ENCODE data around the gene CHP2. TPM values are rescaled to one million over a fixed set of nuclear protein-coding genes. Genes with fewer than 3 reads are reported as not detected.

Gene CHP2
- not detected in 2 replicates for total RNA-seq

DNA sequence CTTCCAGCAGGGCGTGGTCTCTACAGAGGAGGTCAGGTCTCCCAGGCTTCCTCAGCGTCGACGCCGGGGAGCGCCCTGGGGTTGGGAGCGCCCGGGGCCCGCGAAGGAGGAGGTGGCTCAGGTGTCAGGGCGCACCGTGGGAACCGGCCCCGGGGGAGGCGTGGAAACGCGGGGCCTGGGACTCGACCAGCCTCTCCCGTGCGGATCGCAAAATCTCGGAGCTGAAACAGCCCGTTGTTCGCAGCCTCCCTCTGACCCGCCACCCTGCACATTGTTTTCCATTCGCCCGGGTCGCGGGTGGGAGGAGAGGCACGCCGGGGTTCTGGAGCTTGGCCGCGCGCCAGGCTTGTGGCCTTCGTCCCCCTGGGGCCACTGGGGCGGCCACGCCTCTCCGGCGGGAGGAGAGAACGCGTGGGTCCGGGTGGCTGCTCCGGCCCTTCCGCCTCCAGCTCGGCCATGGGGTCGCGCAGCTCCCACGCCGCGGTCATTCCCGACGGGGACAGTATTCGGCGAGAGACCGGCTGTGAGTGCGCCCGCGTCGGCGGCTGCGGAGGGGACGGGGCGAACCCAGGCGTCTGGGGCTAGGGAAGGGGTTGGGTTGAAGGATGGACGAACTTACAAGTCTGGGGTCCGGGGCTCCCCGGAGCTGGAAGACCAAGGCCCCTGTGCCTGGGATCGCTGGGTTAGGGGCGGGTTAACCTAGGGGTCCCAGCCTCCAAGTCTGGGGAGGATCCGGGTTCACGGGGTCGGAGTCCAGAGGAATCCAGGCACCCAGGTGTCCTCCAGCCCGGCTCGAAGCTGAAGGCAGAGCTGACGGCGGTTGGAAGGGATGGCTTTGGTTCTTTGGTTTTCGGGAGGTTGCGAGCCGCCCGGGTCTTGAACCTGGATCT is at the start of gene CHP2:
CHP2 (plus strand) TSS at position 433 of the 890 bp plus-strand sequence; CDS start at position 457, 24 bp downstream.

DNA sequence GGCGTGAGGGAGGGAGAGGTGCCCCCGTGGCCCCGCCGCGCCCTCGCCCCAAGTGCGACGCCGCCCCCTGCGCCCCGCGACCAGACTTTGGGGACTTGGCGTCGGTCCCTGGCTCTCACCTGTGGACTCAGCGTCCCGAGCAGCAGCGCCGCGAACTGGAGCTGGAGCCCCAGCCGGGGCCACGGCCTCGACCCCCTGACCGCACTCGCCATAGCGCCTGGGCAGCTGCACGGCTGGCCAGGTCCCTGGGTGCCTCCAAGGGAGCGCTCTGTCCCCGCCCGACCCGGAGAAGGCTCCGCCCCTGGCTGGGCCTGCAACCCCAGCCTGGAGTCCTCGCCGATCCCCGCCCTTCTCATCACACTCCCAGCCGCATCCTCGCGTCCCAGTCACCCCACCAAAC is 41.9 kb upstream of the CHP2 start, which contains the start of gene ERN2:
ERN2 (minus strand) TSS at position 247 of the 400 bp plus-strand sequence; CDS start at position 212, 35 bp downstream.

Other genes with a start within 250 kb of the CHP2 start
- 30.0 and 44.7 TPM in 2 replicates for gene GGA2, start 244.5 kb upstream of the CHP2 start, total RNA-seq
- gene EARS2, start 197.7 kb upstream of the CHP2 start, total RNA-seq, result 40.1 and 61.9 TPM in 2 replicates
- gene UBFD1, start 197.3 kb upstream of the CHP2 start, total RNA-seq, result 149 and 167 TPM in 2 replicates
- 50.1 and 78.1 TPM in 2 replicates for gene NDUFAB1, start 158.7 kb upstream of the CHP2 start, total RNA-seq
- 10.1 and 10.4 TPM in 2 replicates for gene PALB2, start 113.7 kb upstream of the CHP2 start, total RNA-seq
- gene DCTN5, start 113.6 kb upstream of the CHP2 start, total RNA-seq, result 102 and 117 TPM in 2 replicates
- 3.3 and 13.5 TPM in 2 replicates for gene PLK1, start 76.1 kb upstream of the CHP2 start, total RNA-seq
- not detected in 2 replicates for gene ERN2, start 41.8 kb upstream of the CHP2 start, total RNA-seq
- gene PRKCB, start 81.0 kb downstream of the CHP2 start, total RNA-seq, result under 0.01 and 0.30 TPM in 2 replicates